ENCODE measurements around the gene LLGL1. TPM values are rescaled to one million over a fixed set of nuclear protein-coding genes. Genes with fewer than 3 reads are reported as not detected.

The LLGL1 gene
- total RNA-seq, 1 donor from 2014 or later = 8.8 TPM

- no peaks in the 10 kb centered on the region for H3K27me3 ChIP-seq (ENCODE audit: low read depth)
- TF ChIP-seq CTCF (IDR thresholded peaks at IDR 0.05; ENCODE audit: borderline replicate concordance) = no peak
- no peaks in the 10 kb centered on the region for H3K36me3 ChIP-seq
- peak; percentile 45 for DNase-seq
- intact Hi-C loops (cut with micrococcal nuclease) = no loop called here
- no peaks in the 10 kb centered on the region for H3K9me3 ChIP-seq (replicated peaks)
- peak overlapping the region; percentile 94 for H3K4me3 ChIP-seq
- H3K4me1 ChIP-seq = peaks cover 75% of the 10 kb centered on the region
- peak overlapping the region; percentile 100 for H3K27ac ChIP-seq (replicated peaks)
Measured at GRCh38 chr17:18184143-18185031, 41.0 kb upstream of the LLGL1 start.

- Histone ChIP-seq H3K4me1 (peaks cover 86% of the 10 kb centered on the region), H3K36me3 (no peaks in the 10 kb centered on the region), H3K27me3 (ENCODE audit: low read depth) (no peaks in the 10 kb centered on the region), H3K9me3 (replicated peaks) (no peaks in the 10 kb centered on the region), H3K27ac (replicated peaks) (peak overlapping the region; percentile 100), H3K4me3 (peak overlapping the region; percentile 94)
- intact Hi-C loops (cut with micrococcal nuclease) = no loop called here
- no peak for DNase-seq
- TF ChIP-seq CTCF (IDR thresholded peaks at IDR 0.05; ENCODE audit: borderline replicate concordance) = no peak
Measured at GRCh38 chr17:18185391-18185790, 40.0 kb upstream of the LLGL1 start.

GRCh38 chr17:18185832-18186626 lies 39.4 kb upstream of the LLGL1 start:
- Histone ChIP-seq H3K9me3 (replicated peaks) (no peaks in the 10 kb centered on the region), H3K36me3 (no peaks in the 10 kb centered on the region), H3K27me3 (ENCODE audit: low read depth) (no peaks in the 10 kb centered on the region), H3K4me1 (peaks cover 92% of the 10 kb centered on the region), H3K4me3 (peak overlapping the region; percentile 94), H3K27ac (replicated peaks) (peak overlapping the region; percentile 100)
- no peak for TF ChIP-seq CTCF (IDR thresholded peaks at IDR 0.05; ENCODE audit: borderline replicate concordance)
- intact Hi-C loops (cut with micrococcal nuclease) = no loop called here
- no peak for DNase-seq

GRCh38 chr17:18186627-18186982 lies 38.8 kb upstream of the LLGL1 start:
- peaks cover 93% of the 10 kb centered on the region for H3K4me1 ChIP-seq
- intact Hi-C loops (cut with micrococcal nuclease) = no loop called here
- no peaks in the 10 kb centered on the region for H3K36me3 ChIP-seq
- H3K9me3 ChIP-seq (replicated peaks) = no peaks in the 10 kb centered on the region
- no peaks in the 10 kb centered on the region for H3K27me3 ChIP-seq (ENCODE audit: low read depth)
- DNase-seq = no peak
- H3K27ac ChIP-seq (replicated peaks) = peak overlapping the region; percentile 100
- peak overlapping the region; percentile 94 for H3K4me3 ChIP-seq
- TF ChIP-seq CTCF (IDR thresholded peaks at IDR 0.05; ENCODE audit: borderline replicate concordance) = no peak

- no peak for DNase-seq
- intact Hi-C loops (cut with micrococcal nuclease) = no loop called here
- H3K27ac ChIP-seq (replicated peaks) = peak overlapping the region; percentile 100
- H3K4me1 ChIP-seq = peaks cover 93% of the 10 kb centered on the region
- H3K27me3 ChIP-seq (ENCODE audit: low read depth) = no peaks in the 10 kb centered on the region
- H3K9me3 ChIP-seq (replicated peaks) = no peaks in the 10 kb centered on the region
- H3K4me3 ChIP-seq = peak overlapping the region; percentile 94
- no peak for TF ChIP-seq CTCF (IDR thresholded peaks at IDR 0.05; ENCODE audit: borderline replicate concordance)
- no peaks in the 10 kb centered on the region for H3K36me3 ChIP-seq
Measured at GRCh38 chr17:18187226-18187625, 38.2 kb upstream of the LLGL1 start.

Data from left ventricle myocardium inferior (tissue), 1 donor.